GM18526 (cell line): ENCODE measurements around the gene TUSC7.

Source experiments
- POLR2A ChIP-seq: IDR thresholded peaks from 3 replicates; pipeline ENCODE4 v1.6.1; 2011; ENCODE audit not compliant: insufficient read length; ENCODE audit errors: extremely low read depth

TUSC7 gene

DNA sequence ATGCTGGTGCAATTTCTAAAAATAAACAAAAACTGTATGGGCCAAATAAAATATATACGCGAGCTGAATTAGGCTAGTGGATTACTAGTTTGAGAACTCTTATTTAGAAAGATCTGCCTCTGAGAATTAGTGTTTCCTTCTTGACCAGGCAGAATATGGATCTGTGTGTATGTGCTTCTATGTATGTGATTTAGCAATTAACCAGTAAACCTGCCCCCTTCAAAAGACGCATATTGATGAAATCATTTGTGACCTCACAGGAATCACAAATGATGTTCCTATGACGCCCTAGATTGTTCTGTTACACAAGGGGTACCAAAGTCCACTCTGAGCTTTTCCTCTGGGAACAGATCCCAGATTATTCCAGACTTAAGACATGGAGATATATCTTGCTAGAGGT, at the start of gene TUSC7:
Gene TUSC7, plus strand, starts transcription at position 301 of the 400 bp plus-strand sequence.
- no peak for TF ChIP-seq POLR2A

DNA sequence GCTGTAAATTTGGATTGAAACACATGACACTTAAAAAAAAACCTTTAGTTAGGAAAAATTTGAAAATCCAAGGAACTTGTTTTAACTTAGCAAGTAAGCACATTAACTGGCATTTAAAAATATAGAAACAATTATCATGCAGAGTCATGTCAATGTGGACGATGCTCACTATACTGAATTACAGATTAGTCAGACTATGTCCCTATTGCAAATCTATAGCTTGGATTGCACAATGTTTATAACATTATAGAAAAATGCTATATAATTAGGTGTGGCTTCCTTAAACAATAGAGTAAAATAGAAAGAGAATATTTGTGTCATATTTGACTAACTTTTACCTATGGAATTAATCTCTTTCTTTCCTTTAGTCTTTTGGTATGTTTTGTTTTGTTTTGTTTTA, 48.4 kb upstream of the TUSC7 start:
- no peak for TF ChIP-seq POLR2A

DNA sequence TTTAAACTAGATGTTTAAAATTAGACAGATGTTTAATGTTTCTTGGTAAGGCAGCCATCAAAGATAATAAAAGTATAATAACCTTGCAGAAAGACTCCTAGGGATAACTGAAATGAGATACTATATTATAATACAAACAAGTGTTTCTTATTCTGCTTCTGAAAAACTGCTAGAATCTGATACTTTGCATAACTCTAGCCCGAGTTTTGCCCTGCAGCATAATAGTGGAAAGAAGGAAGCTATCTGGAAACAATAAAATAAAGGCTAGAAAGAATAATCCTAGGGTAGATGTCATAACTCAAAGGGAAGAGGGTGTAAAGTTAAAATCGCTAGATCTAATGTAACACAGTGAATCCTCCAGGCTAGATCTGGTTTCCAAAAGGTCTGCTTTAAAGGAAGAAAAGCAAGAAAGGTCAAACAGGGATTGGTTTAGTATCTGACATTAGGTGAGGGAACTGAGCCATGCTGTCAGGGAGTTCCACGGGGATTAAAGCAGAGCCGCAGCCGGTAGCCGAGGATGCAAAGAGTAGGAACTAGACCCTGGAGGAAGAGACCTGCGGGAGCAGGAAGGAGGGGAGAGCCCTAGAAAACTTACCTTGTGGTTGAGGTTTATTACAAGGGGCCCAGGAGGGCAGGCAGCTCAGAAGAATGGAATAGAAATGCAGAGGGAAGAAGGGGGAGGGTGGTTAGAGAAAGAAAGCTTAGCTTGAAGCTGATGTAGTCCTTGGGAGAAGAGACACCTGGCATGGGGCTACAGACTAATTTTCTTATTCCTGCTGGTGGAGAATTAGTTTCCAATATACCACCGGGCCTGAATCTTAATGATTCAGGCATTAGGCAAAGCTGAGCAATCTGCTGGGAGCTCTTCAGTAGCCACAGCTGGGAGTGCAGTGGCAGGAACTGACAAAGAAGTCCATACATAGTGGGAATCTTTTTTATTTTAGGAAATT, 46.1 kb upstream of the TUSC7 start:
- TF ChIP-seq POLR2A, result no peak

DNA sequence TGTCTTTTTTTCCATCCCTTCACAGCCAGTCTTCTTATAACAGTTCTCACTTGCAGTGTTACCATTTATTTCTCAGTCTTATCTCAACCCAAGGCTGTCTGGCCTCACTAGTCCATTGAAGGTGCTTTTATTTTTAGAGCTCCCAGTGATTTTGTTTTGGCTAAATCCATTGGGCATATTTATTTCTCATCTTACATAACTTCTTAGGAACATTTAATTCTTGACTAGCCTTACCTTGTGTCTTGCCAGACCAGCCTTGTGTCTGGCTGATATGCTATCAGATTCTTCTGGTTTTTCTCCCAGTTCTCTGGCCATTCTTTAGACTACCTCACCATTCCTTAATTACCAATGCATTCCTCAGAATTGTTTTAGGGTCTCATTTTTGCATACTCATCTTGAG, 42.3 kb upstream of the TUSC7 start:
- TF ChIP-seq POLR2A, result no peak

DNA sequence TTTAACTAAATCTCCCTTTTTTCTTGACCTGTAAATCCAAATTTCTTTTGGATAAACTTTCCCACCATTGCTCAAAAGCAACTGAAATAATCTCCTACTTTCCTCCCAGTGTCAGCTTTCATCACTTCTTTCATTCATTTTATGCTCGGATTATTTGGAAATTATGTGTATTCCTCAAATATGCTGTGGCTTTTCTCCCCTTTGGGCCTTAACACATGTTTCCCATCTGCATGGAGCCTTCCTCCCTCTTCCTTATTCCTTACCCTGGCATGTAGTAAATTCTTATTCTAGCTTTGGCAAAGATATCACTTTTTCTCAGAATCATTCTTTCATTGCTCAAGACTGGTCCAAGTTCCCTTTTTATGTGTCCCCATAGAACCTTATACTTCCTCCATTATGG, 41.8 kb upstream of the TUSC7 start:
- no peak for TF ChIP-seq POLR2A

DNA sequence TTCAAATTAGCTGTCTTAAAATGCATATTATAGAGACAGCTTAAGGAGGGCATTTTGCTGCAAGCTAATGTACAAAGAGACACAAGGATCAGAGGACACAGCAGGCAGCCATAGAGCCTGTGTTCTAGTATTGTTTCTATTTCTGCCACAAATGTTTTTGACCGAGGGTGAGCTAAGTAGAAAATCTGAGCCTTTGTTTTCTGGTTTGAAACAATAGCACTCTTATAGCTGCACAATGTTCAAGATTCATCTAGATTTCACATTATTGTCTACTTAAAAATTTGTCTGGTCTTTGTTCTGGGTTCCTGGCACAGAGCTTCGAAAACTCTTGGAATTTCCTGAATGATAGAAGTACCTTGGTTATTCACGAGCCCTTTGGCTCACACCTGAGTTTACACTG, 40.0 kb upstream of the TUSC7 start:
- TF ChIP-seq POLR2A, result no peak

DNA sequence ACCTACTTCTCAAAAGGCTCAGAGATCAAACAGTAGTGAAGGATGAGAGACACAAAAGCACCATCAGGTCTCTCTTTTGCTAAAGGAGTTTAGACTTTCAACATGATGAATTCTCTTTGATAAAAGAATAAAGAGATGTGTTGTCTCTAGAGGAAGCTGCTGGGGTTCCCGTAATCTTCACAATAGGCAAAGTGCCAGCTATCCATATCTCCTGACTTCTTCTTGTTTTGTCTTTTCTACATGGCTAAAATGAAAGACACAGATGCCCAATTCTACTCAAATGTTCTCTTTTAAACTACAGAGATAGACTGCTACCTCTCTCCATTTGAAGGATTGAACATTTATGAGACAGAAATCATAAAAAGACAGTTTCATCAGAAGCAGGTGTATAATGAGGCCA, 38.4 kb upstream of the TUSC7 start:
- TF ChIP-seq POLR2A, result no peak

DNA sequence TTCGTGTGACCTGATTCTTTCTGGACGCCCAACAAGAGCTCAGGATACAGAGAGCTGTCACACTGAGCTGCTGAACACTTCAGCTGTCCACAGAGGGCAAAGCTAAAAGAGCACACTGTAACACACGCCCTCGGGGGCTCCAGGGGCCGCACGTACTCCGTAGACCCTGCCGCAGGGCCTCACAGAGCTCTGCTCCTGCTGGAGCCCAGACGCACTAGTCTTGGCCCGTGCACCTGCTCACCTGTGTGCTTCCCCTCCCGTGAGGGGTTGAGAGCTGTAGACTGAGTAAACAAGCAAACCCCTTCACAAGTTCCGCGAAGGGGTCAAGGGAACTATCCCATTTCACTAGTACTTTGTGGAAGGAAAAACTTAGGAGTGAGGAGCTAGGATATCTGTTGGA, 30.7 kb upstream of the TUSC7 start:
- no peak for TF ChIP-seq POLR2A

DNA sequence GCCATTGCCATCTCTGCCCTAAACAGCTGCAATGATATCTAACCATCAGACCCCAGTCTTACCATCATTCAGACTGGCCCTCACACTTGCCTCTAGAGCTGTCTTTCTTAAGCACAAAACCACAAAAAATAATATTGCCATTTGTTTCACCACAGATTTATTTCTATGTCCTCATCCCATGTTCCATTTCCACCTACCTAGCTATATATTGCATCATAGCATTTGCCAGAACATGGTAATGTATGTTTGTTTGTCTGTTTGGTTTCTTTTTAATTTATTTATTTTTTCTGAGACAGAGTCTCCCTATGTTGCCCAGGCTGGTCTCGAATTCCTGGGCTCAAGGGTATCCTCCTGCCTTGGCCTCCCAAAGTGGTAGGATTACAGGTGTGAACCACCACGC, 18.5 kb upstream of the TUSC7 start:
- TF ChIP-seq POLR2A, result no peak

DNA sequence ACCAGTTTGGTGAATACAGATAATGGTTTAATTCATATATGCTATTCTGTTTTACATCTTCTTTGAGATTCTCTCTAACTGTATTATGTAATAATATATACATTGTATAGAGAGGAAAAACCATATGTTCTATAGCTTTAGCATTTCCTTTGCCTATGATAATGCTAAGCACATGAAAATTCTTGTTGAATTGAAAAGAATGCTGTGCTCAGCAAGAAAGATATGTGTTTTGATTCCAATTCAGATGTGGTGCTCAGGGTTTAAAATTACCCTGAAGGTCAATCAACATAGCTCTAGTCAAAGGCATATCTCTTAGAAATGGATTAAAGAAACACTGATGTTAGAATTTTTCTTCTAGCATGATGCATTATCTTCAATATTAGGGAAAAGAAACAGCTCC, 8.5 kb upstream of the TUSC7 start:
- no peak for TF ChIP-seq POLR2A

DNA sequence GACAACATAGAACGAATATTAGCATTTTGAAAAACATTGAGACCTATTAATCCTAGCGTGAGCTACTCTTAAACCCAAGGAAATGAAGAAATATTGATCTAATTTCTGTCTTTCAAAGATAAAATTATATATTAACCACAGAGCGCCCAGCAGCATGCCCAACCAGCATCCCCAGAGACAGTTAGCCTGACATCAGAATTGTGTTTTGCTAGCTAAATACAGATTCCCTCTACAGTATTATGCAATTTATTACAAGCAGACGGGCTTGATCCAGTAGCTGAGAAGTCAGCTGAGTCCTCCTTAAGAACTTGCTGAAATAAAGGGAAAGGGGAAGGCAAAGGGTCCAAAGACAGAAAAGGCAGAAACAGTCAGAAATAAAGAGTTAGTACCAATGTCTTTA, 7.2 kb upstream of the TUSC7 start:
- TF ChIP-seq POLR2A, result no peak

DNA sequence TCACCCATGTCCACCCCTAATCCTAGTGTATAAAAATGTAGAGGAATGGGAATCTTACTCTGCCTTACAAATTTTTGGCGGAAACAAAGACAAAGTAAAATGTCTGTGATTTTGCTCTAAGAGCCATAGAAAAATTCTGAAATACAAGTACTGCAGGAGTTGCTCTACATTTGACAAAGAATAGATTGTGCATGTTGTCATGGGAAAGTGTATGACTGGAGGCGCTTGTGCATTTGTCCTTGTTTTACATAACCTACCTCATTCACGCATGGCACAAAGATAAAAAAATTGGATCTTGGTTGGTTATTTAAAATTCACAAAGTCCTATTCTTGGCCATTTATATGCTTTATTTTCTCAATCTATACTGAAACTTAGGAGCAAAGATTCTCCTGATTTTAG, 2.0 kb upstream of the TUSC7 start:
- TF ChIP-seq POLR2A, result no peak

DNA sequence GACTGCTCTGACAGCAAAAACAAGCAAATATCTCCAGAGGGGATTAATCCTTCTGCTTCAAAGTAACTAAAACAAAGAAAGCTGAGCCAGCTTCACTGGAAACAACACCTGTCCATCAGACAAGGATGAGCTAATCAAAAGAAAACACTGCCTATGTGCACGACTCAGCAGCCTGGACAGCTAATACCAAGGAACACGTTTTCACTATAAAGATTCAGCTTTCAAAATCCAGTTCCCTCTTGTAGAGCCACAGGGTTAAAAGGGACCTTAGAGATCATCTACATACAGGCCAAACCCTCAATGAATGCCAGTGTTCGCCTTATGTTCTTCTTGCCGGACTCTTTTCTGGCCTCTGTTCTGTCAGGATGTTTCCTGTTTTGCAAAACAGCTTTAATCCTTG, 6.9 kb downstream of the TUSC7 start:
- no peak for TF ChIP-seq POLR2A

DNA sequence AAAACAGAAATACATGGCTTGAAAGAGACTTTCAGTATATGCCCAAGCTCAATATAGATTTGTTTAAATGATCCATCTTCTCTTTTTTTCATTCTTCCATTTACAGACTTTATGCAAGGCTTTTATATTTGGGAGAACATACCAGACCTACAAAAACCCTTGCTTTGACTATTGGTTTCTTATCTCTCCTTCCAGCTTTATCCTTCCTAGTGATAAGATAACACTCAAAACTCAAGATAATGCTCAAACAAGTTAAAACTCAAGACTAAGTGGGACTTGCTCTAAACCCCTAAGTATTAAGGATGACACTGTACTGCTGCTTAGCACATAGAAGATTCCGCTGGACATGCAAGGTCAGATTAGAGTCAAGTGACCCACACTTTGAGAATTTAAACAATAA, 8.0 kb downstream of the TUSC7 start:
- no peak for TF ChIP-seq POLR2A

DNA sequence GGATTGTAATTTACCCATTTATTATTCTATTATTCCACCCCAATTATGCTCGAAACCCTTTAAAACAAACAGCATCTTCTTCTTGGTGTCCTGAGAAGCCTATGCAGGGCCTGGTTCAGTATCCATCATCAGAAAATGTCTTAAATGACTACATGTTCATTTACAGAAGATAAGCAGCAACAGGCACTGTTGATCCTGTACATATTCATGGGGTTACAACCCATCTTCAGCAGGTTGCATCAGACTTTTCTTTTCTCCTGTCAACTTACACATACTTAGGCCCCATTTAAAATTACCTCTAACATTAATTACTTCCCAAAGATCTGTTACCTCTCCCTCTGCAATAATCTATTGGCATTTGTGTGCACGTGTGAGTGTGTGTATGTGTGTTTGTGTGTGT, 18.9 kb downstream of the TUSC7 start:
- TF ChIP-seq POLR2A, result no peak

DNA sequence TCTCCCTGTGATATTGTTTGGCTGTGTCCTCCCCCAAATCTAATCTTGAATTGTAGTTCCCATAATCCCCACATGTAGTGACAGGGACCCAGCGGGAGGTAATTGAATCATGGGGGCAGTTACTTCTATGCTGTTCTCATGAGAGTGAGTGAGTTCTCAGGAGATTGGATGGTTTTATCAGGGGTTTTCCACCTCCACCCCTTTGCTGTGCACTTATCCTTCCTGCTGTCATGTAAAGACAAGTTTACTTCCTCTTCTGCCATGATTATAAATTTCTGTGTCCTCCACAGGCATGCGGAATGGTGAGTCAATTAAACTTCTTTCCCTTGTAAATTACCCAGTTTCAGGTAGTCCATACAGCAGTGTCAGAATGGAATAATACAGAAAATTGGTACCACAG, 24.7 kb downstream of the TUSC7 start:
- TF ChIP-seq POLR2A, result no peak

DNA sequence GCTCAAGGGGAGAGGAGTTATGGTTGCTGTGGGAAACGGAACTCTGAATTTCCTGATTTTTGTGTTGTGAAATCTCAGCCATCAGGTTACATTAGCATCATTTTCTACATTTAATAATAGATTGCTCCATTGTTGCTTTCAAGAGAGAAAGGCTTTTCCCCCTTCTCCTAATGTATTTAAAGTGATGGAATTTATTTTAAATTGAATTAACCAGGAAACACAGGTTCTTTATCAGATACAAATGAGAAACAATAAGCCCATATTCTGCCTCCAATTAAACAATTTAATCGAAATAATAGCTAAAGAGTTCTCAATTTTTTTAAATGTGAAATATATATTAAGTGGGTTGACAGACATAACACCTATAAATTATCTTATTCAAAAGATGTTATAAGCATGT, 30.1 kb downstream of the TUSC7 start:
- TF ChIP-seq POLR2A, result no peak
